ENCODE results near the gene MYH14. TPM values are rescaled to one million over a fixed set of nuclear protein-coding genes. Genes with fewer than 3 reads are reported as not detected.

Gene MYH14
- total RNA-seq, 1 experiment from 2014 or later, result 7.2 TPM

- DNase-seq (ENCODE audit: low read depth), result peak; percentile 53
These were observed 55.5 kb downstream of the MYH14 start for GRCh38 chr19:50258918-50259372.

GRCh38 chr19:50261446-50261970 is 58.1 kb downstream of the MYH14 start:
- DNase-seq (ENCODE audit: low read depth), result no peak

GRCh38 chr19:50263176-50263575 is 59.8 kb downstream of the MYH14 start:
- DNase-seq (ENCODE audit: low read depth), result no peak

GRCh38 chr19:50264483-50265186 is 61.2 kb downstream of the MYH14 start:
- DNase-seq (ENCODE audit: low read depth), result peak; percentile 27

GRCh38 chr19:50266041-50266440 is 62.6 kb downstream of the MYH14 start:
- DNase-seq (ENCODE audit: low read depth), result no peak

GRCh38 chr19:50266896-50267295 is 63.5 kb downstream of the MYH14 start:
- peak; percentile 39 for DNase-seq (ENCODE audit: low read depth)

- peak; percentile 28 for DNase-seq (ENCODE audit: low read depth)
These were observed 64.6 kb downstream of the MYH14 start for GRCh38 chr19:50268041-50268440.

GRCh38 chr19:50268501-50268900 is 65.1 kb downstream of the MYH14 start:
- no peak for DNase-seq (ENCODE audit: low read depth)

GRCh38 chr19:50269653-50270052 is 66.2 kb downstream of the MYH14 start:
- no peak for DNase-seq (ENCODE audit: low read depth)

GRCh38 chr19:50272263-50272897 is 69.0 kb downstream of the MYH14 start:
- DNase-seq (ENCODE audit: low read depth), result no peak

- DNase-seq (ENCODE audit: low read depth), result no peak
These were observed 70.4 kb downstream of the MYH14 start for GRCh38 chr19:50273821-50274220.

- DNase-seq (ENCODE audit: low read depth), result no peak
These were observed 72.4 kb downstream of the MYH14 start for GRCh38 chr19:50275577-50276368.

- no peak for DNase-seq (ENCODE audit: low read depth)
These were observed 73.1 kb downstream of the MYH14 start for GRCh38 chr19:50276370-50277063.

- DNase-seq (ENCODE audit: low read depth), result no peak
These were observed 74.7 kb downstream of the MYH14 start for GRCh38 chr19:50277966-50278580.

GRCh38 chr19:50280074-50280473 is 76.7 kb downstream of the MYH14 start:
- DNase-seq (ENCODE audit: low read depth), result no peak

- no peak for DNase-seq (ENCODE audit: low read depth)
These were observed 77.6 kb downstream of the MYH14 start for GRCh38 chr19:50280983-50281382.

GRCh38 chr19:50281491-50281890 is 78.1 kb downstream of the MYH14 start:
- no peak for DNase-seq (ENCODE audit: low read depth)

- DNase-seq (ENCODE audit: low read depth), result no peak
These were observed 82.4 kb downstream of the MYH14 start for GRCh38 chr19:50285833-50286232.

- no peak for DNase-seq (ENCODE audit: low read depth)
These were observed 83.0 kb downstream of the MYH14 start for GRCh38 chr19:50286443-50286842.

GRCh38 chr19:50287331-50287730 is 83.9 kb downstream of the MYH14 start:
- no peak for DNase-seq (ENCODE audit: low read depth)

- no peak for DNase-seq (ENCODE audit: low read depth)
These were observed 85.5 kb downstream of the MYH14 start for GRCh38 chr19:50288954-50289353.
